ENCODE results near the gene FHIT. TPM values are rescaled to one million over a fixed set of nuclear protein-coding genes. Genes with fewer than 3 reads are reported as not detected.

The FHIT gene
- total and polyA plus RNA-seq, 8 donors: 1.8 to 10.6 (median 7.1) TPM

DNA sequence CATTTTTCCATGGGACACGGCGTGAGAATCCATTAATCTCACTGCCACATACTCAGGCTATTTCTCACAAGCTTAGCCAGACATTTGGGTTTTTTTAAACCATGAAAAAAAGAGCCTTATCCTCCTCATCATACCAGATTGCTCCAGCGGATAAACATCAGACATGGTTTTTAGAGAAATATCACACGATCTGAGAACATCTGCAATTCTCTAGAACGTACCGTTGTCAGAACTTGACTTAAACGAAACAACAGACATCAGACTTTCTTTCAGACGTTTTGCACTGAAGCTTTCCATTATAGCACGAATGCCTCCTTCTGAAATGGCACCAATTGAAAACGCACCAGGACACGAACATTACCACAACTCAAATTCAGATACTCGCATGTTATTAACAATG is 1457.3 kb downstream of the FHIT start:
- intact Hi-C loops (cut with DNase I; ENCODE audit: low total_unique reads): no loop called here
- Histone ChIP-seq H3K4me1 (no peaks in the 10 kb centered on the region), H3K36me3 (no peaks in the 10 kb centered on the region), H3K9me3 (no peaks in the 10 kb centered on the region), H3K27me3 (no peaks in the 10 kb centered on the region), H3K27ac (no peak overlapping the region), H3K4me3 (no peak overlapping the region)
- 82 to 95% (median 88%) methylated on average over 12 of the region's 12 CpGs for WGBS, 5 donors
- no peak for DNase-seq
- TF ChIP-seq EP300 (IDR thresholded peaks at IDR 0.05): no peak
- TF ChIP-seq POLR2AphosphoS5 (IDR thresholded peaks at IDR 0.05): no peak
- no peak for TF ChIP-seq POLR2A (IDR thresholded peaks at IDR 0.05)
- TF ChIP-seq, protein P1, sequence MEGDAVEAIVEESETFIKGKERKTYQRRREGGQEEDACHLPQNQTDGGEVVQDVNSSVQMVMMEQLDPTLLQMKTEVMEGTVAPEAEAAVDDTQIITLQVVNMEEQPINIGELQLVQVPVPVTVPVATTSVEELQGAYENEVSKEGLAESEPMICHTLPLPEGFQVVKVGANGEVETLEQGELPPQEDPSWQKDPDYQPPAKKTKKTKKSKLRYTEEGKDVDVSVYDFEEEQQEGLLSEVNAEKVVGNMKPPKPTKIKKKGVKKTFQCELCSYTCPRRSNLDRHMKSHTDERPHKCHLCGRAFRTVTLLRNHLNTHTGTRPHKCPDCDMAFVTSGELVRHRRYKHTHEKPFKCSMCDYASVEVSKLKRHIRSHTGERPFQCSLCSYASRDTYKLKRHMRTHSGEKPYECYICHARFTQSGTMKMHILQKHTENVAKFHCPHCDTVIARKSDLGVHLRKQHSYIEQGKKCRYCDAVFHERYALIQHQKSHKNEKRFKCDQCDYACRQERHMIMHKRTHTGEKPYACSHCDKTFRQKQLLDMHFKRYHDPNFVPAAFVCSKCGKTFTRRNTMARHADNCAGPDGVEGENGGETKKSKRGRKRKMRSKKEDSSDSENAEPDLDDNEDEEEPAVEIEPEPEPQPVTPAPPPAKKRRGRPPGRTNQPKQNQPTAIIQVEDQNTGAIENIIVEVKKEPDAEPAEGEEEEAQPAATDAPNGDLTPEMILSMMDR (IDR thresholded peaks at IDR 0.05): no peak

DNA sequence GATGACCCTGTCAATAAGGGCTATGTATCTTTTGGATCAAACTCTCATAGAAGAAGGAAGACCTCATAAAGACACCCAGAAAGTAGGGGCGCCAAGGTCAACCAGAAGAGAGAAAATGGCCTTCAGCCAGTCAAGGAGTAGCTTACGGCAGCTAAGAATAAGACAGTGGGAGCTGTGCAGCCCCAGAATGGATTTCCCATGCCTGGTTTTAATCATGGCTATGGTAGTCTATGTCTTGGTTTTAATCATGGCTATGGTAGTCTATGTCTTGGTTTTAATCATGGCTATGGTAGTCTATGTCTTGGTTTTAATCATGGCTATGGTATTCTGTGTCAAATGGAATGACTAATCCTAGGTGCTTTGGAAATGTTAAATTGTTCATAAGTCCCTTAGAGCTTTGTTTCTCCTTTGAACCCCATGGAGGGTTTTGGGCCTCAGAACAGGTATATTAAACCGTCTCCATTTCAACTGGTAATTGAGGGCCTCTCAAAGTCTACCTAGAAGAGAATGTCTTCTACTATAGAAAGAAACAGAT is 1459.4 kb downstream of the FHIT start:
- intact Hi-C loops (cut with DNase I; ENCODE audit: low total_unique reads): no loop called here
- Histone ChIP-seq H3K36me3 (no peaks in the 10 kb centered on the region), H3K27ac (no peak overlapping the region), H3K27me3 (no peaks in the 10 kb centered on the region), H3K4me3 (no peak overlapping the region), H3K4me1 (no peaks in the 10 kb centered on the region), H3K9me3 (no peaks in the 10 kb centered on the region)
- 60 to 99% (median 84%) methylated on average over 3 of the region's 3 CpGs for WGBS, 5 donors
- DNase-seq: no peak
- TF ChIP-seq POLR2AphosphoS5 (IDR thresholded peaks at IDR 0.05): no peak
- TF ChIP-seq POLR2A (IDR thresholded peaks at IDR 0.05): no peak
- no peak for TF ChIP-seq EP300 (IDR thresholded peaks at IDR 0.05)
- TF ChIP-seq, protein P1 (IDR thresholded peaks at IDR 0.05): no peak

DNA sequence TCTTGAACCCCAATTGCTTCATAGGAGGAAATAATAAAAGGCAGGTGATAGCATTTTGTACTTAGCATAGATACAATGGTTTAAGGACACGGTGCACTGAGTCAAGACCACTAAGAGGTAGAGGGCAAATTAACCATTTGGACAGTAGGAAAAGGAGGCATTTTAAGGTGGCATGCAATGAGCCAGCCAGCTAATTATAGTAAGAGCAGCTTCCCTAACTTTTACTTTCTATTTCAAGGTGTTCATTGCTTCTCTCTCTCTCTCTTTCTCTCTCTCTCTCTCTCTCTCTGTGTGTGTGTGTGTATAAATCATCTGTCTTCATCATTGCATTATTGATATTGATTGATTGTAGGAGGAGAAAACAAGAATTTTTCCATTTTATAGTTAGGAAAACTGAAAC is 1461.0 kb downstream of the FHIT start:
- 65 to 83% (median 77%) methylated on average over 1 of the region's 1 CpG for WGBS, 5 donors
- intact Hi-C loops (cut with DNase I; ENCODE audit: low total_unique reads): no loop called here

DNA sequence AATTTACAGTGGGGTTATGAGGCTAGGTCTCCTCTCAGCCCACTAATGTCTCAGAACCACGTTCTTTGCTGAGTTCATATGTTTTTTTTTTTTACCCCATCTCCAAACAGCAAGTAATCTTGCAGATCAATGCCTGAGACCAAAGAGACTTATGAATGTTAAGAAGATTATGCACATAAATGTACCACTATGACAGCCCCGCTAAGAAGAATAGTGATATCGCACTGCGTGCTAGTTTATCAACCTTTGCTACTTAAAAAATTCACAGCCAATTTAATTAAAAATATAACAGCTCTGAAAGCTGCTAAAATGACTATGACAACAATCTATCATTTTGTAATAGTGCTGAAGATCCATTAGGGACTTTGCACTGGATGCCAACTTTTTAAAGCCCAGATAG is 1462.5 kb downstream of the FHIT start:
- H3K9me3 ChIP-seq: no peaks in the 10 kb centered on the region
- no peak for DNase-seq
- H3K4me1 ChIP-seq: no peaks in the 10 kb centered on the region
- no peaks in the 10 kb centered on the region for H3K36me3 ChIP-seq
- TF ChIP-seq, protein P1 (IDR thresholded peaks at IDR 0.05): no peak
- TF ChIP-seq POLR2AphosphoS5 (IDR thresholded peaks at IDR 0.05): no peak
- no peak for TF ChIP-seq POLR2A (IDR thresholded peaks at IDR 0.05)
- TF ChIP-seq EP300 (IDR thresholded peaks at IDR 0.05): no peak
- H3K27ac ChIP-seq: no peak overlapping the region
- intact Hi-C loops (cut with DNase I; ENCODE audit: low total_unique reads): no loop called here
- WGBS, 5 donors: 88 to 98% (median 97%) methylated on average over 4 of the region's 4 CpGs
- H3K27me3 ChIP-seq: no peaks in the 10 kb centered on the region
- H3K4me3 ChIP-seq: no peak overlapping the region

More for the DNA sequence above, 1461.0 kb downstream of the FHIT start:
- no peak for DNase-seq
- TF ChIP-seq, protein P1 (IDR thresholded peaks at IDR 0.05): no peak
- TF ChIP-seq POLR2A (IDR thresholded peaks at IDR 0.05) (no peak), EP300 (IDR thresholded peaks at IDR 0.05) (no peak), POLR2AphosphoS5 (IDR thresholded peaks at IDR 0.05) (no peak)
- Histone ChIP-seq H3K27me3 (no peaks in the 10 kb centered on the region), H3K4me1 (no peaks in the 10 kb centered on the region), H3K9me3 (no peaks in the 10 kb centered on the region), H3K4me3 (no peak overlapping the region), H3K27ac (no peak overlapping the region), H3K36me3 (no peaks in the 10 kb centered on the region)
